NCI-H1417 treated with DMSO at 0.1 percent for 48 hours (cell line): ENCODE data around the gene KIF26B.

Experiments used
- DNase-seq: peaks from one replicate; lab custom pipeline; 2025; lab: John Stamatoyannopoulos, UW

Gene KIF26B

DNA sequence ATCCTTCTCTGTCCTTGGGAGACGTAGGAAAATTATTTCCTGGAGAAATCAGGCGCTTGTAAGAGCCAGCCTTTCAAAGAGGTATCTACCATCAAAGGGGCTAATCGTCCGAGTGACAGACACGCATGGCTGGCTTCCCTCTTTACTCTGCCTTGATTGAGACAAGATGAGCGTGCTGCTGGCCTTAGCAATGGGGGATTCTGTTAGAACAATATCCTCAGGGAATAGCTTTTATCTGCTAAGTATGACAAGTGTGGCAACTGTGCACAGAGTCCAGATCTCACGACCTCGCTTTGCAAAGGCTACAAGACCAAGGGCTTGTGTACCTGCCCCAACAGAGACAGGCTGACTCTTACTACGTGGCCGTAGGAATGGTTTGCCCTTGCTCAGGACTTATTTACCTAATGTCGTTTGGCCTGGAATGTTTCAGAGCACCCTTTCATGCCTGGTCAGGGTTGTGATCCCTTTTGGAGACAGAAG, 417.1 kb downstream of the KIF26B start:
- no peak for DNase-seq

DNA sequence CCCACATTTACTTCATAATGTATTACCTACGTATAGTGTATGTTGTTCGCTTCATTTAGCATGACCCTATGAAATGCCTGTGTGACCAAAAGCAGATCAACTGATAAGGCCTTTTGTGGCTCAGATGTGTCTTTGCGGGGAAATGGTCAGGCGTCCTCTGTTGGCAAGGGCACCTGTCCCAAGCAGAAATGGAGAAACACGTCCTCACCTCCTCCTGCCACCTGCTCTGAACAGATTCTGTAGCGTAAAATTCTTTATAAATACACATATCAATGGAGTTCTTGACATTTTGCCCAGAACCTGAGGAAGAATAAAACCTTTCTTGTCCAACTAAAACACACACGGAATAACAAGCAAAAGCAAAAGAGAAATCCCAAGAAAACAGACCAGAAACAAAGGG, 417.9 kb downstream of the KIF26B start:
- no peak for DNase-seq

DNA sequence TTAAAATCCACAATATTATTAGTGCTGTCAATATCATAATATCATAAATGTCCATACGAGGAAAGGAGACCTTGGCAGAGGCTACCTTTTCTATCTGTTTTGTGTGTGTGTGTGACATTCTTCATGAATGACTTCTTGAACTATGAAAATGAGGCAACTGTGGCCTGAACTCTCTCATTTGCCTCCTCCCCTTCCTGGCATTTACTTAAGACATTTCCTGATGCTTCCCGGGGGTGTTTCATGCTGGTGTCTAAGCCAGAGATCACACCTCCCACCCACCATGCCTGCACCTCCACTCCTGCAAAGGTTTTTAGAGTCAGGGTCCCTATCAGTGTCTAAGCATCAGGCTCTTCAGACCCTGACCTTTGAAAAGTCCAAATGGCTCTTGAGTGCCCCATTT, 420.9 kb downstream of the KIF26B start:
- DNase-seq: no peak

DNA sequence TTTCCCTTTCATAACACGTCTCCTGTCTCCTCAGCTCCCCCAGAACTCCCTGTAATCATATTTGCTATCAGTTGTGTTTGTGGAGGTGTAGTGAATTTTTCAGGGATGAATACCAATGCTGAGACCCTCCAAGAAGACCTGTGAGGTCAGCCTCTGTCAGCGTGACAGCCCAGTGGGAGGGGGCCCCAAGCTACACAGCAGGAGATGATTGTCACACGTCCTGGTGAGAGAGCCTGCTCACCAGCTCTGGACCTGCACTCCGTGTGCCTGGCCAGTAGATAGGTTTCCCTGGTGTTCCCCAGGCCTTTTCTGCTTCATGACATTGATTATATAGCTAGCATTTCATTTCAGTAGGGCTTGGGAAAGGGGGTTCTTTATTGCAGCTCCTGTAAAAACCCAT, 421.5 kb downstream of the KIF26B start:
- DNase-seq: no peak

DNA sequence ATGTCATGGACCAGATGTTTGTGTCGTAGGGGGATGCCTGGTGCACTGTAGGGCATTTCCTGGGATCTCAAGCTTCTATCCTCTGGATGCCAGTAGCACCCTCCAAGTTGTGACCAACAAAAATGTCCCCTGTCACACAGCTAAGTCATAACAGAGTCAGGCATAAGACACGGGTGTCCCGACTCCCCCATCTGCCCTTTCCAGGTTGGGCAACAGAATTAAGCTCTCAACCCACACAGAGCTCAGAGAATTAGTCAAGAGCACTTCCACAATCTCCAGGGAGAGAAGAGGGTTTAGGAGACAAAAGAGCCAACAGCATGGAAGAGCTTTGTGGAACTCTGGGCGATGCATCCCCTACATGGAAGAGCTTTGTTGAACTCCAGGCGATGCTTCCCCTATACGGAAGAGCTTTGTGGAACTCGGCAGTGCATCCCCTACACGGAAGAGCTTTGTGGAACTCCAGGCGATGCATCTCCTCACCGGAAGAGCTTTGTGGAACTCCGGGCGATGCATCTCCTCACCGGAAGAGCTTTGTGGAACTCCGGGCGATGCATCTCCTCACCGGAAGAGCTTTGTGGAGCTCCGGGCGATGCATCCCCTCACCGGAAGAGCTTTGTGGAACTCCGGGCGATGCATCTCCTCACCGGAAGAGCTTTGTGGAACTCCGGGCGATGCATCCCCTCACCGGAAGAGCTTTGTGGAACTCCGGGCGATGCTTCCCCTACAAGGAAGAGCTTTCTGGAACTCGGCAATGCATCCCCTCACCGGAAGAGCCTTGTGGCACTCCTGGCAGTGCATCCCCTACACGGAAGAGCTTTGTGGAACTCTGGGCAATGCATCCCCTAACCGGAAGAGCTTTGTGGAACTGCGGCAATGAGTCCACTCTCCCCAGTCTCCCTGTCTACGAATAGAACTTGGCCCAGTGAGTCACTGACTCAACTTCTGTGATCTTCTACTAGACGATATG, 422.7 kb downstream of the KIF26B start:
- no peak for DNase-seq

DNA sequence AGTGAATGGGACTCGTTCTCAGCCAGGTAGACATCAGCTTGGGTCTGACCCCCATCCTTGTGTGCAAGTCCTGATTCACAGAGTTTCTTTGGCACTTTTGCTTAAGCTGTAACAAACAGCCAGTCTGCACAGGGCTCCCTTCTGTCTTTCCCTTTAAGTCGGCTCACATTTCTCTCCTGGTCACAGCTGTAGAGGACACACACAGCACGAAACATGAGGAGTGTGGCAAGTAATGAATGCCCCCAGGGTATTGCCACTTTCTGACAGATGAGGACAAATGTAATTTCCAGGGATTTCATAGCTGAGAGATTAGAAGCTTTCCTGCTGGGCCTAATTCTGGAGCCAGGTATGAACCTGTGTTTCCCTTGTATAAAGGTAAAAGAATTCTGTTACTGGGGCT, 423.5 kb downstream of the KIF26B start:
- no peak for DNase-seq

DNA sequence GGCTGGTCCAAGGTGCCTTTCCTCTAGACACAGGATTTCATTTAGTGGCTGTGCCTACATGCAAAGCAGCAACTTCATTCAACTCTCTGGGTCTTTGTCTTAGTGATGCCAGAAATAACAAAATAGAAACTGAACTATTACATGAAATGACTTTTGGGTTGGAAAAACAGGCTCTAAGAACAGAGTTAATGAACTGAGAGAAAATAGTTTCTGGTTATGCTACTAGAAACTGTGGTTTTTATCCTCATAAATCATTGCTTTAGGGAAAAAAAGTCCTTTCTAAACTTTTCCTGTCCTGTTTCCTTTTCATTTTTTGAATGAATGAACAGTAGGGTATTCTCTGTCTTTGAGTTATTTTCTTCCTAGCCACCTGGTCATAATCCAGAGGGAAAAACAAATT, 424.0 kb downstream of the KIF26B start:
- no peak for DNase-seq

DNA sequence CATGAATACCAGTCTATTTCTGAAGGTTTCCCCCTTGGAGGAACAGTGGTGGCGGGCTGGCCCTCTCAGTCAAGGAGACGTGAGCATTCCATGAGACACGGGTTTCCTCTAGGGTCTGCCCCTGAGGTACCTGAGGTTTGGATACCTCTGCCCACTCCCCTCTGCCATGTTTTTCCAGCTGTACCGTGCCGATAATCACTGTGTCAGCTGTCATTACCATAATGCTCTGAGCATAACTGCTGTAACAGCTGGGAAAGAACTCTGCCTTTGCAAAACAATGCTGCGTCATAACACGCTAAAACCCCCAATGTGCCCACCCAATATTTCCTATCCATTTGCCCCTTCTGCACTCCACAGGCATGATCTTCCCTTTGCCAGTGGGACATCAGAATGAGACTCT, 425.1 kb downstream of the KIF26B start:
- no peak for DNase-seq

DNA sequence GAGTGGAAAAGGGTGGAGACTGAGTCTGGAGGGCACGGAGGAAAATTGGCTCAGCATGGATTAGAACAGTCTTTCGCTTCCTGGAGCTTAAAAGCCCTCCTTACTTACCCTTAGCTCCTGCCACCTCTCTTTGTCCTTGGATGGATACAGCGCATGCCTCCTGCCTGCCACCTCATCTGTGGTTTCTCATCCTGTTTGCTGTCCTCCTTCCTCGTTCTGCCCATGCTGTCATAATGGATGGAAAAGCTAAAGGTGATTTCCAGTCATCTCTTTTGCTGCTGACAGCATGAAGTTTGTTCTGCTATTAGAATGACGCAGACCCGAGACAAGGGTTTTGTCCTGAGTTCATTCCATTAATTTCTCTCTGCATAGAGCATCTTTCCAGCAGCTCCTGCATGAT, 425.9 kb downstream of the KIF26B start:
- no peak for DNase-seq

DNA sequence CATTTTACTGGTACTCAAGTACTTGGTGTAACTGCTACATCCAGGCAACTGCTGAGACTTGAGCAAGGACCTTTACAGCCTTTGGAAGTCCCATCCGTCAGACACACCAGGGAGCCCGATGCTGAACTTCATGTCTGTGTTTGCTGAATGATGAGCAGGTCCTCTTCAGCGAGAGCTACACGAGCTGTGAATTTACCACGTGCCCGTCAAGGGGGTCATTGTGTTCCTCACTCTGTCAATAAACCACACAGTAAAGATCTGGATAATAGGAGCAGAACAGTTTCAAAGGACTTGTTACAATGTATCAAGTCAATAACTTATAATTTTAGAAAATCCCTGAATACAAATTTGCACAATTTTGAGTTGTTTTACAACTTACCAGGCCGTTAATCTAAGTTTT, 427.2 kb downstream of the KIF26B start:
- peak; percentile 7 for DNase-seq

DNA sequence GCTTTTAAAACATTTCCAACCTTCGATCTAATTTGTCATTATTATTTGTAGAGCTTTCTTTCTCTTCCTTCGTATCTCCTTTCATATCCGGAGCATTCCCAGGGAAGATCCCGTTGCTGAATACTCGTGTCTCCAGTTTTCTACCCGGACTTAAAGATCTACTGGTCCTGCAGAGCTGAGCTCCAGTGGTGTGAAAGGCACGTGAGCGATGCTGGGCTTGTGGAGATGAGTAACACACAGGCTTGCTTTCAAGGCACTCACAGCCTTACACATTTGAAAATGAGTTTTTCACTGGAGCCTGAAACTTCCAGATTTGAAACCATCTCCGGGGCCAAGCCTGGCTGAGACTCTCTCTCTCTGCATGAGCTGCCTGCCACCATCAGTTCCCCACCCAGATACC, 428.3 kb downstream of the KIF26B start:
- DNase-seq: no peak

DNA sequence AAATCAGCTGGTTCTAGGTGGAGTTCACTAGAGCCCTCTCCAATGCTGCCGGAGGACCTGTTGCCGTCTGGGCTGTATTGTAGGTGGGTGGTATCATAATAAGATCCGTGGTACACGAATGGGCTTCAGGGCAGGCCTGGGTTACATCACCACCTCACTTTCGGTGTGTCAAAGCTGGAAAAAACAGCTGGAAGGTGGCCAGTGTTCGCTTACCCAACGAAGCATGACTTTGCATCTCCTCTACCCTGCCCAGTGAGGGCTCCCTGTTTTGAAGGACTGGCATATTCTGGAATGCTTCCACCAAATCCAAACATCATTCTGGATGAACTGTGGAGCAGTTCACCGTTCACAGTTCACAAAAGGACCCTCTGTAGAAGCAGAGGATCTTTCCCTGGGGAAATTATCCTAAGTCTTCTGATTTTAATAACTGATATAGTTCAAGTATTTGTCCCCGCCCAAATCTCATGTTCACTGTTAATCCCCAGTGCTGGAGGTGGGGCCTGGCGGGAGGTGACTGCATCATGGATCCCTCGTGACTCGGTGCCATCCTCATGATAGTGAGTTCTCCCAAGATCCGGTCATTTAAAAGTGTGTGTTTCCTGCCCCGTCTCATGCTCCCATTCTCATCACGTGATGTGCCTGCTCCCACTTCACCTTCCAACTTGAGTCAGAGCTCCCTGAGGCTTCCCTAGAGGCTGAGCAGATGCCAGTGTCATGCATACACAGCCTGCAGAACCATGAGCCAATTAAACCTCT, 429.0 kb downstream of the KIF26B start:
- no peak for DNase-seq

DNA sequence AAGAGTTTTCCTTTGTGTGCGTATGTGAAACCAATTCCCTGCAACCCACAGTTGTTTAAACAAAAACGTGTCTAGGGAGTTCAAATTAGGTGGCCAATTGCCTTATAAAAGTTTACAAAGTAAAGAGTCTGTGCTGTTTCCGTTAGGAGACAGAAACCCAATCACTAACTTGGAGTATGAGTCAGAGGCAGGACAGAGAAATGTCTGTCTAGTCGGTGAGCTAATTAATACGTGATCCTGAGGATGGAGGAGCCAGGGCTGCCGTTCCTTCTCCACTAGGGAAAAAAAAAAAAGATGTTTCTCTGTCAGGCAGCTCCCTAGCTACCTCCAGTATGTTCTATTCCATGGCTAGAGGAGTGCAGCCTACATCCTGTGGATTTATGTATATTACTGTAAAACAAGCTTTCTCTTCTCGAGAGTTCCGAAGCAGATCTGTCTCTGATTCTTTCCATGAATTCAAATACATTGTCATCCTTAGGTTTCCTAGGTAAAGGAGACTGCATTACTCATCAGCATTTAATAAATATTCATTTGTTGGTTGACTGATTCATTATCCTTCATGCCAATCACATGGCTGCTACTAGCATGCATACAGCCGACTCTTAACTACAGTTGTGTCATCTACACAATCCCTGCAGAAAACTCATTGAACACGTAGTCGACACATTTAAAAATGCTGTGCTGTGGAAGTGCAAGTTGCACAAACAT, 430.6 kb downstream of the KIF26B start:
- no peak for DNase-seq

DNA sequence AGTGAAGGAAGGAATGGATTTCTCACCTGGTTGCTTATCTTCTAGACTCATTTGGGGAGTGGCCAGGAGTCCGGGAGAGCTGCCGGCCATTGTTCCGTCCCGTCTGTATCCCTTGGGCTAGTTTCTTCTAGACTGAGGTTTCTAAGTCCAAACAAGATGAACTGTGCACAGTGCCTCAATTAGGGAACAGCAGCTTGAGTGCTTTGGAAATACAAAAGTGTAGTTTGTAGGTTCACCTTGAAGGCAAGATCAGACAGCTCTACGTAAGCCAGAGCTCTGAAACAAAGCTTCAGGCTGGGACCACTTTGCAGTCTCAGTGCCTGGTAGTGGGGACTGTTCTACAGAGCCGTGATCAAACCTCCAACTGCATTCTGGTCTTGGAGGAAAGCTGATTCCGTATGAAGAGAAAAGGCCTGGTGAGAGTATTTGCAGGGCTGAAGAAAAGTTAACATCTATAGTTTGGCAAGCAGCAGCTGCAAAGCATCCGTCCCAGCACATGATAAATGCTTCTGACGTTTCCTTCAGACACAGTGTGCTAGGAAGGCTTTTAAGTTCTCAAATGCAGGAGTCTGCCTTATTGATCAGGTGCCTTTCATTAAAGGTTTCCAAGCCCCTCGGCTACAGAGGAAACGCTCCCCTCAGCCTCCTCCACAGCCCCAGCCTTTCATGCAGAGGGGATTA, 432.8 kb downstream of the KIF26B start:
- no peak for DNase-seq

DNA sequence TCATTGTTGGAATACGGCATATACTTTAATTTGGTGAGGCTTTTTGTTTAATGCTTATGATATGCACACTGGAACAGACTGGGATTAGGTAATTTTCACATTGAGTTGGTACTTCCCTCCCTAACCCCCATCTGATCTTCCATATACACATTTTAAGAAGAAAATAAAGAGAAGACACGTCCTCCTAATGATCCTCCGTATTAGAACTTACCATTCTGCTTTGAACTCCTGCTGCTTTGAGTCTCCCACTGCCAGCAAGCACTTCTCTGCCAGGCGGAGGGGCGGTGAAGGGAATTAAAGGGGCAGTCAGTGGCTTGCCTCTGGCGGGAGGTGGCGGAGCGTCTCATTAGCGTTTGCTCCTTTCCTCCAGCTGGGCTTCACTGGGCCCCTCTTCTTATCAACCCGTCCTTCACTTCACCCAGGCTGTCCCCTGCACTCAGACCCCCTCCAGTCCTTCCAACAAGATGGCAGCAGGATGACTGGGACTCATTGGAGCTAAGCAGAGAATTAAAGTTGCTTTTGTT, 433.4 kb downstream of the KIF26B start:
- no peak for DNase-seq

DNA sequence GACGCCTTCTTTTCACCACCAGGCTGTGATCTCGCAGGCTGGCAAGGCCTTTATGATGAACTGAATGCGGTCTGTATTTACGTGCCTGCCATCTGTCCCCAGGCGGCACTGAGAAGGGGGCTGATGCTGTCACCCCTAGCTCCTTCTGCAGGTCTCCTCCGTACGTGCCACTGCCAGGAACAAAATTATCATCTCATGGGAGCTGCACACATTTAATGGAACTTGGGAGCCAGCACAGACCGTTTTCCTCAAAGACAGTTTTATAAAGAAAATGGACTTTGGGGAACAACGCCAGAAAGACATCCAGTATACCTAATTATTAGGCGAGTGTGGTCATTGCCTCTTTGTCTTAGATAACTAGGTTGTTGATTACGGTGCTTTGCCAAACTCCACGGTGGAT, 434.5 kb downstream of the KIF26B start:
- DNase-seq: no peak

DNA sequence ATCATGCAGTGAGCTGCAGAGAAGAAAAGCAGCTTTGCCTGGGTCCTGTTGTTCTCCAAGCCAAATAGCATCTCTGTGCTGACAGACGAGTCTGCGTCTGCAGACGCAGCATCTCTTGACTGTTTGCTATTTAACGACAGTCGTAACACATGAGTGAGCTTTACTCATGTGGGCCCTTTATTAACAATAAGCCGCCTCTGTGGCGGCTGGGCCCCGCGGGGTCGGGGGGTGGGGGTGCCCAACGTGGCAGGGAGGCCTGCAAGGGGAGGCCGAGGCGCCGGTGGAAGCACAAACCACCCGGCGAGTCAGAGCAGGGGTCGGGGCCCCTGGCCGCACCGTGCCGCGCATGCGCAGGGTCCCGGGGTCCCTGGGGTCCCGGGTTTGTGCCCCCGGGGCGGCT, 435.1 kb downstream of the KIF26B start:
- DNase-seq: no peak

DNA sequence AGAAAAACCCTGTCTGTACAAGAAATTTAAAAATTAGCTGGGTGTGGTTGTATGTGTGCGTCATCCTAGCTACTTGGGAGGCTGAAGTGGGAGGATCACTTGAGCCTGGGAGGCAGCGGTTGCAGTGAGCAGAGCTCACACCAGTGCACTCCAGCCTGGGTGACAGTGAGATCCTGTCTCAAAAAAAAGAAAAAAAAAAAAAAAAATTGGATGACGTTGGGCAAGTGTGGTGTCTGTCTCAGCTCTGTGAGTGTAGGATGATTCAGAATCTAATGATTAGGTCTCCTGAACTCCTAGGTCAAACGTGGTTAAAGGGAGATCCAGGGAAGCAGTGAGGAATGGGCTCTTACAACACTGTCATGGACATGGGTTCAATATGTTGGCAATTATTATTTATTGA, 435.9 kb downstream of the KIF26B start:
- DNase-seq: no peak

DNA sequence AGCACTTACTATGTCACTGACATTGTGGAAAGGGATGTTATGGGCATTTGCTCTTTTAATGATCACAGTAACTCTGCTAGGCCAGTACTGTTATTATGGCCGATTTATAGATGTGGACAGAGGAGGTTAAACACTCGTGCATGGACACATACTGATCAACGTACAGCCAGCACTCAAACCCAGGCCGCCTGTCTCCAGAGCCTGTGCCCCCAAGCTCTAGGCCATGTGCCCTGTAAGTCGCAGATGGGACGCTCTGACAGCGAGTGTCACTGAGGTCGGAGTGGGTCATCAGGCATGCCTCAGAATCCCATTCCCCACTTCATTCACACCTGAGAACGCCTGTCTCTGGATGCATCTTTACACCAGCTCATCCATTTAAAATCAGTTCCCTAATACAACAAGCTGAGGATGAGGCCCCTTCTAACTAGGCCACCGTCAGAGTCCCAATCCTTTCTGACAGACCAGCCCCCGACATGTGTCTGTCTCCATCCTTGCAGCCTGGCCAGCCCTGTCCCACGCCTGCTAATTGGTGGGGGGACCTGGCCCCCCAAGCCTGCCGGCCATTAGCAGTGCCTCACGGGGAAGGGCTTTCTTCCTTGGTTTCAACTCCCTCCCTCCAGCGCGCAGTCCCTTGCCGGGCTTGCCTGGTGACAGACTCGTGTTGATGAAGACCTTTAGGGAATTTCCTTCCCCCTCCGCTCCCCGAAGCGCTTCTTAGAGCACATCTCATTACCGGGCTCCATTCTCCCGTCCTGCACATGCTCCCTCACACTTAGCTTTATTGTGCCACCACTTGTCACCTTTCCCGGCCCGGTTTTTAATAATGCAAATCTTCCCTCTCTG, 436.8 kb downstream of the KIF26B start:
- no peak for DNase-seq

DNA sequence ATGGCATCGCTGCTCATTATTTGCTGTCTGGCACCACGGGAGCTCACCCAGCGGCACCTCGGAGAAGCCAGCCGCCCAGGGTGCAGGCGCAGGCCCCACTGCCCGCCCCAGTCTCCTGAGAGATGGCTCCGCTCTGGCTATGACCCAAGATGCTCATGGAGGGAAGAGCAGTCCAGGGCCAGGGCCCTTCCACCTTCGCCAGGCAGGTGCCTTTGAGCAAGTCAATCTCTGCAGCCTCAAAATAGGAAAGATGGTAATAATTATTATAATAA, 437.3 kb downstream of the KIF26B start:
- DNase-seq: no peak
